Endothelial cell of umbilical vein (primary cell): ENCODE measurements around the gene KRTAP4-4.

ENCODE experiments used
- CTCF ChIP-seq, 2 donors: IDR thresholded peaks; 1 replicate in 1 of 2; 2 replicates in 1 of 2; pipeline ENCODE4 v1.5.1; 2011; ENCODE audit warnings: low read length in 2 of 2, mild to moderate bottlenecking in 2 of 2, moderate library complexity in 2 of 2, control low read depth in 1 of 2, inconsistent platforms in 1 of 2, low read depth in 1 of 2; ENCODE audit not compliant: insufficient read depth in 1 of 2; ENCODE audit errors: extremely low read depth in 1 of 2
- EZH2 ChIP-seq: IDR thresholded peaks from 2 replicates; pipeline ENCODE4 v1.6.1; 2012; ENCODE audit warnings: borderline replicate concordance, low read depth, mild to moderate bottlenecking, moderate library complexity, low read length, inconsistent platforms; ENCODE audit not compliant: severe bottlenecking
- JUN ChIP-seq: IDR thresholded peaks from 2 replicates; pipeline ENCODE4 v1.6.1; 2011; ENCODE audit warnings: borderline replicate concordance, low read depth; ENCODE audit not compliant: insufficient read length, insufficient read depth
- POLR2A ChIP-seq: IDR thresholded peaks from 2 replicates; pipeline ENCODE4 v1.6.1; 2012; ENCODE audit warnings: low read depth, mild to moderate bottlenecking, control low read depth, low read length
- POLR2AphosphoS5 ChIP-seq: IDR thresholded peaks from 2 replicates; pipeline ENCODE4 v1.6.1; 2012; ENCODE audit warnings: low read depth, mild to moderate bottlenecking, control low read depth, low read length, moderate library complexity; ENCODE audit not compliant: insufficient read depth

GRCh38 chr17:41121742-41122141 is 38.8 kb downstream of the KRTAP4-4 start:
- TF ChIP-seq CTCF (IDR thresholded peaks at IDR 0.05; ENCODE audit: extremely low read depth in 1 of 2, insufficient read depth in 1 of 2, low read depth in 1 of 2, low read length in 2 of 2) (no peak), POLR2A (no peak), EZH2 (no peak), POLR2AphosphoS5 (no peak), JUN (no peak)
